A549 (cell line): ENCODE results near the gene TRMT2A.

ENCODE experiments used
- CTCF ChIP-seq: fragments of >200 bp; sonication (Bioruptor Twin); formaldehyde crosslinking; IDR thresholded peaks from 3 replicates; pipeline ENCODE4 v1.5.1; 2016
- HMGXB4 ChIP-seq: fragments of 250-450 bp; sonication (Bioruptor Pico); IDR thresholded peaks from 2 replicates; pipeline ENCODE4 v1.5.0; 2021; ENCODE audit warnings: mild to moderate bottlenecking, moderate library complexity, borderline replicate concordance
- POLR2A ChIP-seq: IDR thresholded peaks from 2 replicates; pipeline ENCODE4 v1.6.1; 2012; ENCODE audit warnings: mild to moderate bottlenecking, low read length
- POLR2AphosphoS2 ChIP-seq: conservative IDR thresholded peaks from 2 replicates; pipeline ENCODE4 v1.6.1; 2012; ENCODE audit warnings: low read length, improper control_type of control experiment, inconsistent platforms

- TF ChIP-seq HMGXB4 (CRISPR knock-in tag) (no peak), CTCF (no peak), POLR2A (no peak), POLR2AphosphoS2 (no peak)
Observed at GRCh38 chr22:20128619-20128901, 11.5 kb upstream of the TRMT2A start.
